Inferior parietal cortex (tissue), 1 donor: ENCODE data around the gene IGLL1.

ENCODE experiments used
- DNase-seq: peaks from one replicate; pipeline ENCODE4 v3.0.0-alpha.2; 2016; ENCODE audit errors: extremely low spot score

Gene IGLL1

GRCh38 chr22:23527971-23528740 lies 51.9 kb downstream of the IGLL1 start:
- no peak for DNase-seq

DNA sequence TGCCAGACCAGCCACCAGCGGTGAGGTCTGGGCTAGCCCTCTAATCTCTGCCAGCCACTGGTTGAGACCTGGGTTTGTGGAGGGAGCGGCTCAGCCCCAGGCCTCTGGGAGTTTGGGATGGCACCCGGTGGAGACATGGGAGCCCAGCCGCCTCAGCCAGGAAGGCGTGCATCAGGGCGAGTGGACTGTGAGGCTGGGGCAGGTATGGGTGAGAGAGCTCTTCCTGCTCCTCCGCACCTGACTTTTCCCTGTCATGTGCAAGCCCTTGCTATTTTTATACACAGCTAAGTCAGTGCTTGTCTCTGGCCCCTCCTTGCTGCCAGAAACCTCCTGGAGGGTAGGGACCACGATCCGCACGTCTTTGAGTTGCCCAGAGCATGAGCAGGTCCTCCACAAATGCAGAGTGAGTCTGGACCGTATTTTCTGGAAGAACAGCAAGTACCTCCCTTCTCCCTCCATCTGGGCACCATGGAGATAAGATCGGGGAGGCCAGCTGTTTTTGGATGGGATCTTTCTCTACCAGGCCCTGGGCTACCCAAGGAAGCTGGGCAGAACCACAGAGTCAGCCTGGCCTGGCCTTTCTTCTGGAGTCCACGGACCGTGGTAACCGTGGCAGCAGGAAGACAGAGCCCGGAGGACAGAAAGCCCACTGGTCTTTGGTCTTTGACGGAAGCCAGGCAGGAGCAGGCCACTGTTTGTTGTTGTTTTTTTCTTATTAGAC lies 53.3 kb downstream of the IGLL1 start:
- no peak for DNase-seq

- DNase-seq = no peak
Measured at GRCh38 chr22:23525510-23525909, 54.6 kb downstream of the IGLL1 start.

DNA sequence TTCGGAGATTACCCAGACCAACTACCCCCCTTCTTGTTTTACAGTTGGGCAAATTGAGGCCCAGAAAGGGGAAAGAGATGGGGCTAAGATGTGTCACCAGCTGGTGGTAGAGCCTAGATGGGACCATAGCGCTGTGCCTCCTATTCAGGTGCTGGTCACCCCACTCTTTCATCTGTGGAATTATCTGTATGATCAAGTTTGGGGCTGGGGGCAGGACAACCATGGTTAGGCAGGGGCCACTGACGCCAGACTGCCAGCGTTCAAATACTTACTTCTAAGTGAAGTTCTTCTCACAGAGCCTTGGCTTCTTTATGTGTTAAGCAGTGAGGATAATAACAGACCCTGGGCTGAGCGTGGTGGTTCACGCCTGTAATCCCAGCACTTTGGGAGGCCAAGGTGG lies 55.9 kb downstream of the IGLL1 start:
- no peak for DNase-seq

DNA sequence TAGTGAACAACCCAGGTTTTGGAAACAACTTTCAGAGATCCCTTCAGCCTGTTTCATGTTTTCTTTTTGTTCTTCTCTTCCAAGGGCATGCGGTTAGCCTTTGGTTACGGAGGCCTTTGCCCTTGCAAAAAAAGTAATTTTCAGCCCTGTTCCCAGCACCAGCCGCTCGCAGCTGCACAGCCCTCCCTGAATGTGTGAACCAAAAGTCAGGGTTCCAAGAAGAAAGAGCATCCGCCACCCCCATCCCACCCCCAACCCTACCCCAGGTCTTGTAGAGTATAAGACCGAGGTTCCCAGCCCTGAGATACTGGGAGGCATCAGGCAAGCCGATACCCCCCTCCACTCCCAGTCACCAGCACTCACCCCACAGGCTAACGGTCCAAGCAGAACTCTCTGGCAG lies 56.4 kb downstream of the IGLL1 start:
- DNase-seq = no peak
